Stimulated activated CD8-positive, alpha-beta memory T cell treated with anti-CD3 and anti-CD28 coated beads, Interleukin-15, amount 100 ng/mL, for 48 hours (primary cell): ENCODE data around the gene ADGRD2.

Source experiments
- DNase-seq, 2 donors: peaks; one replicate each; pipeline ENCODE4 v3.0.0-alpha.2; 2020; ENCODE audit warnings: low read depth in 2 of 2

The ADGRD2 gene

DNA sequence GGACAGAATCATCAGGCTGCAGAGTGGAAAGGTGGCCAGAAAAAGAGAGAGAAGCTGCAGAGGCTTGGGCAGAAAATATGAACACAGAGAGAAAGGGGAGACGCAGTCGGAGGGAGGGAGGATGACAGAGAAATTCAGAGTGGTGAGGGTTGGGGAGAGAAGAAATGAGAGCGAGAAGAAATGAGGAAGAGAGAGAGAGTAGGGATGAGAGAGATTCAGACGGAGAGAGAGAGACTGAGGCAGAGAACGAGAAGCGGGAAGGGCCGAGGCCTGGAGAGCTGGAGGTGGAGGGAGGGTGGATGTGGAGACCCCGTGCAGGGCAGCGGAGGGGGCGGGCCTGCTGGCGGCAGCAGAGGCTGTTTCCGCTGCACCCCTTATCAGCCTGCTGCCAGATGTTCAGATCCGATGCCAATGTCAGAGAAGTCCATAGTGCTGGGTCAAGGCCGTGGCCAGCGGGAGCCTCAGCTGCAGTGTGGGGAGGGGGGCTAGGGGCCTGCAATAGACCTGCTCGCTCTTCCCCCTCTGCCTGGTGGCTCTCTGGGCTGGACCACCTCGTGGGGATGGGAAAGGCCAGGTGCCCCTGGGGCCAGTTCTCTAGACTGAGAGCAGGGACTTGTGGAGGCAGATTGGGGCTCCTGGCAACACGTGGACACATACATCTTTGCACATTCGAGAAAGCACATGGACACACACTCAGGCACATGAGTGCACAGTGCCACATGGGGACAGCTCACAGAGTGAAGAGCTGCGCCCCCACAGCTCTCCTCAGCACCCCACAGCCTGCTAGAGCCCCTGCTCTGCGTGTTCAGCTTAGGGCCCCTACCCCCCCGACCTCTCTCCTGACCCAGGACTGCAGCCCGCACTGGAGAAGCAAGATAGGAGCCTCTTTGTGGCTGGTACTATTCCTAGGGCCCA, 61.9 kb downstream of the ADGRD2 start:
- DNase-seq: no peak

- no peak for DNase-seq
Observed at GRCh38 chr9:124512806-124513204, 62.6 kb downstream of the ADGRD2 start.

- no peak for DNase-seq
Observed at GRCh38 chr9:124513376-124513994, 63.2 kb downstream of the ADGRD2 start.

- DNase-seq: no peak
Observed at GRCh38 chr9:124514125-124514524, 63.9 kb downstream of the ADGRD2 start.

GRCh38 chr9:124514874-124515273, 64.6 kb downstream of the ADGRD2 start:
- DNase-seq: no peak

DNA sequence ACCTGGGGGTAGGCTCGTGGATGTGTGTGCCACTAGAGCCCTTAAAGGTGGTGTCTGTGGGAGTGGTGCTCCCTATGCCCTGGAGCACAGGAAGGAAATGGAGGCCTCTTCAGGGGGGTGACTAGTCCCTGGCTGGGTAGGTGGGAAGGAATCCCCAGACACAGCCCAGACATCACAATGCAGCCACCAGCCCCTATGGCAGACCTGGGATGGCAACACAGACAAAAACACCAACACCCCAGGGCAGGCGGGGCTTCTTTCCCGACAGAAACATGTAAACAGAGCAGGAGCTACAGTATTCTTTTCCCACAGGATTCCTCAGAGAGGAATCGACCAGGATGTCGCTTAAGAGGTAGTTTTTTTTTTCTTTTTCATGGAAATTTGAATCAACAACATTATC, 67.3 kb downstream of the ADGRD2 start:
- no peak for DNase-seq

- DNase-seq: no peak
Observed at GRCh38 chr9:124518116-124518515, 67.9 kb downstream of the ADGRD2 start.

- DNase-seq: no peak
Observed at GRCh38 chr9:124520206-124520596, 70.0 kb downstream of the ADGRD2 start.

- no peak for DNase-seq
Observed at GRCh38 chr9:124521142-124521541, 70.9 kb downstream of the ADGRD2 start.

DNA sequence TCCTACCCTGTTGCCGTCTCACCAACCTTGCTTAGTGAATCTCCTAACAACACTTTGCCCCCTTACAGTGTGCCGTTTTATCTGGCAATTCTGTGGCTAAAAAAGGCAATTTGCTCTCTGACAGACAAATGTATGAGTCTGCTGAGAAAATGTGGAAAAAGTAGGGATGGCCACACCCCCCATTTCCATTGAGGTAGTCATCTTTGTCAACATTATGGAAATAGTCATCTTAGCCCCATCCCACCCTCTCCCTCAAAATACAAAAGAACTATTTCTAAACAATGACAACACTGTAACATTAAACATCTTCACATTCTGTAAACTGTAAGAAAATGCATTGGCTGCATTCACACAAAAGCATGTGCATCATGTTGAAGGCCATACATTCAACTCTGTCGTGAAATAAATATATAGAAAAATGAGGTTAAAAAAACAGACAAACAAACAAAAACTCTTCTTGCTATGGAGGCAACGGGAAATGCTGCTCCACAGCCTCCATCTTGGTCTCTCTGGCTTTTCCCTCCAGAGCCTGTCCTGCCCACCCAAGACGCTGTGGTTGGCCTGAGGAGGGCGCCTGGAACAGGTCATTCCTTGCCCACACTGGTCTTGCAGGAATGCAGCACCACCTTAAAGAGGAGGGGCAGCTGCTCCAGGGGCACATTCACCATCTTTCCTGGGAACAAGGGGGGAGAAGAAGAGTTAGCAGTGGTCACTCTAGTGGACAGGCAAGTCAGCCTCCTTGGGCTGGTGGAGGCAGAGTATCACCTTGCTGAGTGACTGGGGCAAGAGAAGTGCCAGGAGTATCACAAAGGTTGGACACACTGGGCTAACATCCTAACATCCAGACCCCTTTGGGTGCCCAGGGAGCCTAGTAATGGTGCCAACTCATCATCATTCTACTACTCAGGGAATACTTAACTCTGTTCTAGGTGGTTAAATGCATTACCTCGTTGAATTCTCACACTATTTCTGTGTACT, 72.2 kb downstream of the ADGRD2 start:
- DNase-seq: no peak

GRCh38 chr9:124526174-124526573, 75.9 kb downstream of the ADGRD2 start:
- no peak for DNase-seq

DNA sequence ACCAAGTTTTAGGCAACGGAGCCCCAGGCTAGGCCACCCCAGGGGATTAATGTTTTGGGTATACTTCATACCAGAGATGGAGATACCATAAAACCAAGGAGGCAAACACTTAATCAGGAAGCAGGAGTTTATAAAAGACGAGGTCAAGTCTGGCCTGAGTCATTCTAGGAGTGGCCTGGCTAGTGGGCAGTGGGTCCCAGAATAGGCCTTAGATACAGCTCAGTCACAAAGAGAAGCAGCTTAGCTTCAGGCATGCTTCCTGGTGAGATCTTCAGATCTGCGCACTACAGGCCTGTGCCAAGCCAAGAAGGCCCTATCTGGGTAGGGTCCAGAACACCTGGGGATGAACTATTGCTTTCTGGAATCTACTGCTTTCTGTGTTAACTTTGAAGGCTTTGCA, 77.5 kb downstream of the ADGRD2 start:
- no peak for DNase-seq
